ENCODE data around the gene DNAH1. TPM values are rescaled to one million over a fixed set of nuclear protein-coding genes. Genes with fewer than 3 reads are reported as not detected.
A peak's percentile ranks its signal among the peaks of the same experiment; 100 is the strongest.

Gene DNAH1
- total RNA-seq, 4 donors from 2014 or later: 19.3 to 103 (median 64.2) TPM

GRCh38 chr3:52428151-52429005 lies 112.3 kb downstream of the DNAH1 start:
- Histone ChIP-seq H3K36me3 (no peaks in the 10 kb centered on the region), H3K9me3 (no peaks in the 10 kb centered on the region), H3K27me3 (no peaks in the 10 kb centered on the region), H3K27ac (peak overlapping the region in 1 of 4 donors; percentile 79), H3K4me1 (peaks cover 0 to 15% (median 0%) of the 10 kb centered on the region in 4 donors), H3K4me3 (no peak overlapping the region)
- no peak for TF ChIP-seq POLR2A (IDR thresholded peaks at IDR 0.05)
- peak in 5 of 6 experiments; percentile 21 to 91 (median 90) for TF ChIP-seq CTCF (IDR thresholded peaks at IDR 0.05)
- DNase-seq: peak; percentile 20 to 83 (median 36)

DNA sequence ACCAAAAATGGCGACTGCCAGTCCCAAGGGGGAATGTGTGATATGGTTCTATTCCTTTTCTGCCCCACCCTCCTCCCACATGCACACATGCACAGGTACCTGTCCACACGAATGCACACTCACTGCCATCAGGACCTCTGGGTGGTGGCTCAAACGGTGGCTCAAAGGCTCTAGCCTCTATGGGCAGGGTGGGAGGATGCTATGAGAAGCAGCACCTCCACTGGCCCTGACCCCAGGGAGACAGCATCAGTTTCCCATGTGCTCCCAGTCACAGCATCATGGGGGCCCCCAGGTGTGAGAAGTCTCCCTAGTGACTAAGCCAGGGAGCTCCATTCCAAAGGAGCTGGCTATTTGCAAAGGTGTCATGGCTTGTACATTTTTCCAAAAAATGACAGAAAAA lies 112.9 kb downstream of the DNAH1 start:
- no peaks in the 10 kb centered on the region for H3K36me3 ChIP-seq
- H3K9me3 ChIP-seq: no peaks in the 10 kb centered on the region
- peaks cover 0 to 21% (median 0%) of the 10 kb centered on the region in 4 donors for H3K4me1 ChIP-seq
- DNase-seq: peak in 1 of 3 donors; percentile 34
- TF ChIP-seq POLR2A (IDR thresholded peaks at IDR 0.05) (no peak), CTCF (IDR thresholded peaks at IDR 0.05) (no peak)
- peak overlapping the region in 1 of 4 donors; percentile 79 for H3K27ac ChIP-seq
- H3K4me3 ChIP-seq: no peak overlapping the region
- H3K27me3 ChIP-seq: no peaks in the 10 kb centered on the region

- no peaks in the 10 kb centered on the region for H3K27me3 ChIP-seq
- H3K4me1 ChIP-seq: peaks cover 0 to 21% (median 0%) of the 10 kb centered on the region in 4 donors
- no peaks in the 10 kb centered on the region for H3K9me3 ChIP-seq
- H3K27ac ChIP-seq: peak overlapping the region in 3 of 4 donors; percentile 42 to 79 (median 67)
- no peak overlapping the region for H3K4me3 ChIP-seq
- TF ChIP-seq CTCF (IDR thresholded peaks at IDR 0.05): no peak
- no peak for TF ChIP-seq POLR2A (IDR thresholded peaks at IDR 0.05)
- DNase-seq: peak in 2 of 3 donors; percentile 75 to 80
- no peaks in the 10 kb centered on the region for H3K36me3 ChIP-seq
Observed at GRCh38 chr3:52429779-52430415, 113.8 kb downstream of the DNAH1 start.

DNA sequence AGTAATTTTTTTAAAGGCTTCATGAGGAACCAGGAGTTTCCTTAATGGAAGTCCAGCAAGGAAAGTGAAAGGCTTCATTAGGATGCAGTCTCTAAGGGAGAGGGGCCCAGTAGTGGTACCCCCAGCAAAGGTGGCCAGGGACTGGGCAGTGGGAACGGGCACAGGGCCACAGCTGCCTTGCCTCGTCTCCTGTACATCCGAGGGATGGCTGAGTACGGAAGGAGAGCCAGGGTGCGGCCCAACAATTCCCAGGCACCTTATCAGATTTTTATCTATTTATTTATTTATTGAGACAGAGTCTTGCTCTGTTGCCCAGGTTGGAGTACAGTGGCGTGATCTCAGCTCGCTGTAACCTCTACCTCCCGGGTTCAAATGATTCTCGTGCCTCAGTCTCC lies 114.3 kb downstream of the DNAH1 start:
- no peaks in the 10 kb centered on the region for H3K9me3 ChIP-seq
- H3K4me1 ChIP-seq: peaks cover 0 to 21% (median 0%) of the 10 kb centered on the region in 4 donors
- no peak overlapping the region for H3K4me3 ChIP-seq
- H3K36me3 ChIP-seq: no peaks in the 10 kb centered on the region
- no peak for TF ChIP-seq POLR2A (IDR thresholded peaks at IDR 0.05)
- no peak for TF ChIP-seq CTCF (IDR thresholded peaks at IDR 0.05)
- no peaks in the 10 kb centered on the region for H3K27me3 ChIP-seq
- peak overlapping the region in 3 of 4 donors; percentile 42 to 79 (median 67) for H3K27ac ChIP-seq
- peak in 1 of 3 donors; percentile 66 for DNase-seq

GRCh38 chr3:52431459-52432223 lies 115.5 kb downstream of the DNAH1 start:
- DNase-seq: peak in 1 of 3 donors; percentile 45
- no peaks in the 10 kb centered on the region for H3K27me3 ChIP-seq
- TF ChIP-seq CTCF (IDR thresholded peaks at IDR 0.05) (no peak), POLR2A (IDR thresholded peaks at IDR 0.05) (no peak)
- H3K36me3 ChIP-seq: no peaks in the 10 kb centered on the region
- no peak overlapping the region for H3K4me3 ChIP-seq
- H3K4me1 ChIP-seq: peaks cover 0 to 21% (median 0%) of the 10 kb centered on the region in 4 donors
- no peaks in the 10 kb centered on the region for H3K9me3 ChIP-seq
- H3K27ac ChIP-seq: peak overlapping the region in 2 of 4 donors; percentile 67 to 79

Data from Peyer's patch (tissue), 4 donors.